Measurements from ENCODE around the gene TMPRSS3. TPM values are rescaled to one million over a fixed set of nuclear protein-coding genes. Genes with fewer than 3 reads are reported as not detected.

The TMPRSS3 gene
- total and polyA plus RNA-seq, 9 of the 15 experiments (the other 6 are each of a cell fraction or from before 2014, with no cell fraction given): 0.07 TPM; not detected in 8

DNA sequence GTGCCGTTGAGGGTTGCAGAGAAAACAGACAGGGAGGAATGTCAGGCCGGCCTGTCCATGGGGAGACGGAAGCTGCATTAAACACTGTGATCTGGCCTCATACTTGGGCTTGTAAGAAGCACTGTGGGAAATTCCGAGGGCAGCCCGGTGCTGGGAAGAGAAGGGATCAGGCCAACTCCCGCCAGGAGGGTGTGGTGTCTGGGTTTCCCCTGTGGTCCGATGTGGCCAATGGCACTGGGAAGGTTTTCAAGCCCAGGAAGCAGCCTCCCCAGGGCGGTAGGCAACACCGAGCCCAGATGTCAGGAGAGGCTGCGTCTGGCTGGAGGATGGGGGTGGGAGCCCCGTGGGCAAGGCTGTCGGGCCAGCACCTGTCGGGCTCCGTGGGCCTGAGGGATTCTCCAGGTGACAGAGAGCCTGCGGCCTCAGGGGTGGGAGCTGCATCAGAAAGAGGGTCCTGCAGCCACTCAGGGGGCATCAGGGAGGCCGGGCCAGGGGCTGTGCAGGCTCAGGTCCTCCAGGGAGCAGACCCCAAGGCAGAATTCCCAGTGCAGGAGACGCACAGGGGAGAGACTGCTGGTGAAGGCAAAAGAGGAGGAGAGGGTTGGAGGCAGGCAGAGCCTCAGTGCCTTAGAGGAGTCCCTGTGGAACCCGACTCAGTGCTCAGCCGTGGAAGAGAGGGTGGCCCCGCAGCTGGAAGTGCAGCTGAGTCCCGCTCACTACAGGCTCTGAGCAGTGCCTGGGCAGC, 16.2 kb upstream of the TMPRSS3 start (continued):
- TF ChIP-seq ATF4 (CRISPR knock-in tag; IDR thresholded peaks at IDR 0.05) (no peak), FOXM1 (IDR thresholded peaks at IDR 0.05; ENCODE audit: low read depth) (no peak), FOXM1 (CRISPR knock-in tag; IDR thresholded peaks at IDR 0.05; ENCODE audit: low read depth) (no peak), ZBTB8A (IDR thresholded peaks at IDR 0.05; ENCODE audit: partially characterized antibody) (no peak), GTF2E2 (tag; IDR thresholded peaks at IDR 0.05) (no peak), TCF3 (CRISPR knock-in tag; IDR thresholded peaks at IDR 0.05) (no peak), KAT8 (IDR thresholded peaks at IDR 0.05; ENCODE audit: low read depth) (no peak)

- peaks cover 4% of the 10 kb centered on the region; the same call in 2 of the 3 replicates for H3K36me3 ChIP-seq (ENCODE audit: control insufficient read depth, insufficient read depth, low read length)
- DNase-seq (ENCODE audit: extremely low read depth in 1 of 4, low spot score in 3 of 4) (peak; percentile 44 to 66 (median 64)), ATAC-seq (peak; percentile 93), FAIRE-seq (peak; percentile 86)
- H3K9me1 ChIP-seq (ENCODE audit: control insufficient read depth, insufficient read depth, low read length): peaks cover 3% of the 10 kb centered on the region
- no peak overlapping the region for H3K4me3 ChIP-seq
- POLR2A ChIA-PET: interaction anchor here (1.0 kb wide), 1 partner anchor 12 kb away, joined by 3 read pairs; no protein-coding TSS in a partner anchor
- H3K79me2 ChIP-seq (ENCODE audit: control insufficient read depth, insufficient read depth, low read length): no peaks in the 10 kb centered on the region
- no TSS peak for BruUV-seq (replicated peaks)
- no peaks in the 10 kb centered on the region for H3K9me3 ChIP-seq (replicated peaks; ENCODE audit: control insufficient read depth, insufficient read depth, low read depth, low read length)
- 42% methylated on average over 7 of the region's 7 CpGs for WGBS (ENCODE audit: insufficient coverage, low coverage, missing lambda C conversion rate)
- H2AFZ ChIP-seq (ENCODE audit: low read depth, low read length): no peak overlapping the region
- CTCF ChIA-PET (ENCODE audit: low intra/inter-chr PET ratio): no interaction called here
- no peak overlapping the region for H3K27ac ChIP-seq (ENCODE audit: extremely low read depth, low read depth, low read length)
- H3K27me3 ChIP-seq (ENCODE audit: control insufficient read depth in 2 of 2, insufficient read depth in 2 of 2, low read length in 2 of 2): no peaks in the 10 kb centered on the region
- in situ Hi-C loops (cut with MboI) (no loop called here), intact Hi-C loops (cut with micrococcal nuclease) (no loop called here)
- H3K4me2 ChIP-seq (ENCODE audit: insufficient read depth, low read length): no peak overlapping the region
- peaks cover 11 to 21% of the 10 kb centered on the region in 2 experiments; a peak in 4 of 5 replicates for H3K4me1 ChIP-seq (replicated peaks in 1 of 2; ENCODE audit: control insufficient read depth in 2 of 2, insufficient read depth in 2 of 2, low read length in 2 of 2)
- no peaks in the 10 kb centered on the region; the same call in 1 of the 2 replicates for H4K20me1 ChIP-seq (replicated peaks; ENCODE audit: control insufficient read depth, insufficient read depth, low read length)
- H3K9ac ChIP-seq (ENCODE audit: insufficient read depth in 1 of 2, low read depth in 2 of 2, low read length in 2 of 2): no peak overlapping the region
- TF ChIP-seq, protein P1, sequence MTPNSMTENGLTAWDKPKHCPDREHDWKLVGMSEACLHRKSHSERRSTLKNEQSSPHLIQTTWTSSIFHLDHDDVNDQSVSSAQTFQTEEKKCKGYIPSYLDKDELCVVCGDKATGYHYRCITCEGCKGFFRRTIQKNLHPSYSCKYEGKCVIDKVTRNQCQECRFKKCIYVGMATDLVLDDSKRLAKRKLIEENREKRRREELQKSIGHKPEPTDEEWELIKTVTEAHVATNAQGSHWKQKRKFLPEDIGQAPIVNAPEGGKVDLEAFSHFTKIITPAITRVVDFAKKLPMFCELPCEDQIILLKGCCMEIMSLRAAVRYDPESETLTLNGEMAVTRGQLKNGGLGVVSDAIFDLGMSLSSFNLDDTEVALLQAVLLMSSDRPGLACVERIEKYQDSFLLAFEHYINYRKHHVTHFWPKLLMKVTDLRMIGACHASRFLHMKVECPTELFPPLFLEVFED (CRISPR knock-in tag; conservative IDR thresholded peaks at IDR 0.05): 0 out of 2 replicates have a peak, but pooled peaks have one; percentile 52
- peak; percentile 59; the same call in 1 of the 2 replicates for TF ChIP-seq SMARCA5 (IDR thresholded peaks at IDR 0.05)
- TF ChIP-seq, protein P2, sequence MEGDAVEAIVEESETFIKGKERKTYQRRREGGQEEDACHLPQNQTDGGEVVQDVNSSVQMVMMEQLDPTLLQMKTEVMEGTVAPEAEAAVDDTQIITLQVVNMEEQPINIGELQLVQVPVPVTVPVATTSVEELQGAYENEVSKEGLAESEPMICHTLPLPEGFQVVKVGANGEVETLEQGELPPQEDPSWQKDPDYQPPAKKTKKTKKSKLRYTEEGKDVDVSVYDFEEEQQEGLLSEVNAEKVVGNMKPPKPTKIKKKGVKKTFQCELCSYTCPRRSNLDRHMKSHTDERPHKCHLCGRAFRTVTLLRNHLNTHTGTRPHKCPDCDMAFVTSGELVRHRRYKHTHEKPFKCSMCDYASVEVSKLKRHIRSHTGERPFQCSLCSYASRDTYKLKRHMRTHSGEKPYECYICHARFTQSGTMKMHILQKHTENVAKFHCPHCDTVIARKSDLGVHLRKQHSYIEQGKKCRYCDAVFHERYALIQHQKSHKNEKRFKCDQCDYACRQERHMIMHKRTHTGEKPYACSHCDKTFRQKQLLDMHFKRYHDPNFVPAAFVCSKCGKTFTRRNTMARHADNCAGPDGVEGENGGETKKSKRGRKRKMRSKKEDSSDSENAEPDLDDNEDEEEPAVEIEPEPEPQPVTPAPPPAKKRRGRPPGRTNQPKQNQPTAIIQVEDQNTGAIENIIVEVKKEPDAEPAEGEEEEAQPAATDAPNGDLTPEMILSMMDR (IDR thresholded peaks at IDR 0.05 in 2 of 3, conservative IDR thresholded peaks at IDR 0.05 in 1 of 3; ENCODE audit: insufficient read depth in 2 of 3, low read depth in 1 of 3, low read length in 3 of 3): peak; percentile 54 to 63 (median 59)
- TF ChIP-seq, protein P3, sequence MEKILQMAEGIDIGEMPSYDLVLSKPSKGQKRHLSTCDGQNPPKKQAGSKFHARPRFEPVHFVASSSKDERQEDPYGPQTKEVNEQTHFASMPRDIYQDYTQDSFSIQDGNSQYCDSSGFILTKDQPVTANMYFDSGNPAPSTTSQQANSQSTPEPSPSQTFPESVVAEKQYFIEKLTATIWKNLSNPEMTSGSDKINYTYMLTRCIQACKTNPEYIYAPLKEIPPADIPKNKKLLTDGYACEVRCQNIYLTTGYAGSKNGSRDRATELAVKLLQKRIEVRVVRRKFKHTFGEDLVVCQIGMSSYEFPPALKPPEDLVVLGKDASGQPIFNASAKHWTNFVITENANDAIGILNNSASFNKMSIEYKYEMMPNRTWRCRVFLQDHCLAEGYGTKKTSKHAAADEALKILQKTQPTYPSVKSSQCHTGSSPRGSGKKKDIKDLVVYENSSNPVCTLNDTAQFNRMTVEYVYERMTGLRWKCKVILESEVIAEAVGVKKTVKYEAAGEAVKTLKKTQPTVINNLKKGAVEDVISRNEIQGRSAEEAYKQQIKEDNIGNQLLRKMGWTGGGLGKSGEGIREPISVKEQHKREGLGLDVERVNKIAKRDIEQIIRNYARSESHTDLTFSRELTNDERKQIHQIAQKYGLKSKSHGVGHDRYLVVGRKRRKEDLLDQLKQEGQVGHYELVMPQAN (IDR thresholded peaks at IDR 0.05; ENCODE audit: borderline replicate concordance): peak; percentile 67
- 0 out of 2 replicates have a peak, but pooled peaks have one; percentile 71 for TF ChIP-seq ZC3H8 (IDR thresholded peaks at IDR 0.05)
- peak; percentile 82 for TF ChIP-seq HDGF (IDR thresholded peaks at IDR 0.05)
These were observed 15.5 kb upstream of the TMPRSS3 start for GRCh38 chr21:42411197-42411869.
